Neural cell (in vitro differentiated cells): ENCODE results near the gene DLAT. TPM values are rescaled to one million over a fixed set of nuclear protein-coding genes. Genes with fewer than 3 reads are reported as not detected.
"Not testable (repeated sequence)": the region's sequence is repeated elsewhere in the genome, so short reads cannot be mapped to it uniquely, and the experiment has no call there.

ENCODE experiments used
- H2AFZ ChIP-seq: fragments of 200-600, 300-800 bp; sonication (generic), shearing (Covaris generic); 2 replicates; pipeline ENCODE4 v1.6.0; 2014; ENCODE audit warnings: low read depth, mild to moderate bottlenecking, antibody characterized with exemption, low read length, moderate library complexity
- H3F3A ChIP-seq: fragments of 200-600 bp; shearing (Covaris generic); 2 replicates; pipeline ENCODE4 v1.6.1; 2016; ENCODE audit warnings: mild to moderate bottlenecking, moderate library complexity, mixed read lengths, antibody characterized with exemption, low read length; ENCODE audit not compliant: insufficient read depth, poor library complexity, severe bottlenecking
- H3K27ac ChIP-seq: fragments of 200-600, 300-800 bp; sonication (generic), shearing (Covaris generic); 2 replicates; pipeline ENCODE4 v1.5.1; 2014; ENCODE audit warnings: mild to moderate bottlenecking, low read length, moderate library complexity
- H3K27me3 ChIP-seq: fragments of 300-800, 200-600 bp; sonication (generic), shearing (Covaris generic); 2 replicates; pipeline ENCODE4 v1.6.0; 2014; ENCODE audit warnings: mild to moderate bottlenecking, low read depth, low read length, moderate library complexity; ENCODE audit not compliant: insufficient read depth
- H3K36me3 ChIP-seq: fragments of 300-800, 200-600 bp; sonication (generic), shearing (Covaris generic); 2 replicates; pipeline ENCODE4 v1.5.1; 2014; ENCODE audit warnings: mild to moderate bottlenecking, antibody characterized with exemption, low read length, moderate library complexity; ENCODE audit not compliant: insufficient read depth
- H3K4me2 ChIP-seq: fragments of 300-800, 200-600 bp; sonication (generic), shearing (Covaris generic); 2 replicates; pipeline ENCODE4 v1.6.0; 2014; ENCODE audit warnings: mild to moderate bottlenecking, low read length
- H3K4me3 ChIP-seq: fragments of 300-800, 200-600 bp; sonication (generic), shearing (Covaris generic); 2 replicates; pipeline ENCODE4 v1.5.1; 2014; ENCODE audit warnings: mild to moderate bottlenecking, low read length, moderate library complexity
- H3K79me2 ChIP-seq: fragments of 200-600 bp; shearing (Covaris generic); replicated peaks from 2 replicates; pipeline ENCODE4 v1.6.0; 2014; ENCODE audit warnings: mild to moderate bottlenecking, low read length, moderate library complexity; ENCODE audit not compliant: insufficient read depth
- H3K9ac ChIP-seq: fragments of 300-800, 200-600 bp; sonication (generic), shearing (Covaris generic); 2 replicates; pipeline ENCODE4 v1.6.1; 2016; ENCODE audit warnings: mild to moderate bottlenecking, low read length, mixed read lengths
- H3K9me2 ChIP-seq: fragments of 200-600 bp; shearing (Covaris generic); 2 replicates; pipeline ENCODE4 v1.6.1; 2016; ENCODE audit warnings: mild to moderate bottlenecking, low read length, mixed read lengths; ENCODE audit not compliant: insufficient read depth
- H3K9me3 ChIP-seq: fragments of 200-600, 300-800 bp; sonication (generic), shearing (Covaris generic); 2 replicates; pipeline ENCODE4 v1.6.1; 2016; ENCODE audit warnings: mild to moderate bottlenecking, mixed run types, low read length, moderate library complexity, mixed read lengths
- H4K20me1 ChIP-seq: fragments of 200-600 bp; shearing (Covaris generic); 2 replicates; pipeline ENCODE4 v1.6.1; 2016; ENCODE audit warnings: mild to moderate bottlenecking, mixed run types; ENCODE audit not compliant: insufficient read depth
- CTCF ChIP-seq: fragments of 450-650 bp; IDR thresholded peaks from 2 replicates; pipeline ENCODE4 v1.5.1; 2014; ENCODE audit warnings: antibody characterized with exemption, mild to moderate bottlenecking, moderate library complexity; ENCODE audit not compliant: poor library complexity, severe bottlenecking
- EP300 ChIP-seq: fragments of 450-650 bp; conservative IDR thresholded peaks from 2 replicates; pipeline ENCODE4 v1.6.1; 2014; ENCODE audit warnings: antibody characterized with exemption, mild to moderate bottlenecking, moderate library complexity; ENCODE audit not compliant: poor library complexity, severe bottlenecking
- EZH2 ChIP-seq: fragments of 200-600, 300-800 bp; shearing (Covaris generic), sonication (generic); IDR thresholded peaks from 2 replicates; pipeline ENCODE4 v1.6.1; 2014; ENCODE audit warnings: antibody characterized with exemption, low read length, borderline replicate concordance, mild to moderate bottlenecking; ENCODE audit not compliant: insufficient read depth, poor library complexity, severe bottlenecking
- POLR2AphosphoS5 ChIP-seq: IDR thresholded peaks from 2 replicates; pipeline ENCODE4 v1.6.1; 2012
- RAD21 ChIP-seq: fragments of 450-650 bp; conservative IDR thresholded peaks from 2 replicates; pipeline ENCODE4 v1.6.1; 2014; ENCODE audit warnings: antibody characterized with exemption, mild to moderate bottlenecking, moderate library complexity
- REST ChIP-seq: IDR thresholded peaks from 2 replicates; pipeline ENCODE4 v1.6.1; 2012; ENCODE audit warnings: borderline replicate concordance
- SMC3 ChIP-seq: fragments of 450-650 bp; conservative IDR thresholded peaks from 2 replicates; pipeline ENCODE4 v1.6.1; 2014; ENCODE audit warnings: antibody characterized with exemption, mild to moderate bottlenecking, moderate library complexity; ENCODE audit not compliant: poor library complexity
- TAF1 ChIP-seq: IDR thresholded peaks from 2 replicates; pipeline ENCODE4 v1.6.1; 2012; ENCODE audit warnings: low read depth
- polyA plus RNA-seq: library from polyadenylated mRNA; depleted of rRNA; stranded (reverse); fragments of >200 nt; gene quantifications from 2 replicates; pipeline ENCODE4 v1.2.3, GENCODE V29; 2014

Gene DLAT
- polyA plus RNA-seq, 1 donor from 2014 or later = 38.3 TPM

- no peak for TF ChIP-seq CTCF
- no peak for TF ChIP-seq EP300
- no peak for TF ChIP-seq RAD21
- TF ChIP-seq EZH2 = no peak
- no peak for TF ChIP-seq POLR2AphosphoS5
- TF ChIP-seq REST = no peak
- no peak for TF ChIP-seq SMC3
- Histone ChIP-seq H2AFZ (peak overlapping the region; percentile 86), H3F3A (no peaks in the 10 kb centered on the region), H3K9me2 (no peaks in the 10 kb centered on the region), H3K27ac (peak overlapping the region; percentile 70), H3K79me2 (peaks cover 31% of the 10 kb centered on the region), H3K9ac (peak overlapping the region; percentile 79), H3K27me3 (no peaks in the 10 kb centered on the region), H3K36me3 (peaks cover 12% of the 10 kb centered on the region), H3K4me2 (peak overlapping the region; percentile 57), H3K9me3 (no peaks in the 10 kb centered on the region), H3K4me3 (peak overlapping the region; percentile 79), H4K20me1 (no peaks in the 10 kb centered on the region)
Measured at GRCh38 chr11:112087212-112087611, 62.0 kb downstream of the DLAT start.

- not testable (repeated sequence) for H3K79me2 ChIP-seq, H2AFZ ChIP-seq, H4K20me1 ChIP-seq, H3K36me3 ChIP-seq, H3K4me2 ChIP-seq, H3K9me2 ChIP-seq, H3K9me3 ChIP-seq, H3F3A ChIP-seq, H3K9ac ChIP-seq, H3K27ac ChIP-seq, H3K27me3 ChIP-seq, H3K4me3 ChIP-seq
Measured at GRCh38 chr11:112095302-112095701, 70.1 kb downstream of the DLAT start.

- TF ChIP-seq CTCF (no peak), TAF1 (no peak), SMC3 (no peak), REST (no peak)
- no peaks in the 10 kb centered on the region for H4K20me1 ChIP-seq
Measured at GRCh38 chr11:112096194-112096593, 71.0 kb downstream of the DLAT start.

More at GRCh38 chr11:112096194-112096593, 71.0 kb downstream of the DLAT start:
- H3K27me3 ChIP-seq = no peaks in the 10 kb centered on the region
- H3K9ac ChIP-seq = no peak overlapping the region
- no peaks in the 10 kb centered on the region for H3K9me2 ChIP-seq
- H3K79me2 ChIP-seq = no peaks in the 10 kb centered on the region
- H3K4me2 ChIP-seq = no peak overlapping the region
- H3K4me3 ChIP-seq = no peak overlapping the region
- H3F3A ChIP-seq = no peaks in the 10 kb centered on the region
- H2AFZ ChIP-seq = no peak overlapping the region
- no peak overlapping the region for H3K27ac ChIP-seq
- no peaks in the 10 kb centered on the region for H3K9me3 ChIP-seq
- H3K36me3 ChIP-seq = no peaks in the 10 kb centered on the region
